RWPE1 (cell line): ENCODE results near the gene LZTR1.

Experiments used
- CTCF ChIA-PET: fragments of 350-600 bp; sonication (Branson Sonifier 250); formaldehyde crosslinking; extraction: SDS; loops from one replicate; lab custom pipeline; 2021; lab: Yijun Ruan, JAX
- POLR2A ChIA-PET: fragments of 400-600 bp; formaldehyde crosslinking; extraction: SDS; loops from one replicate; lab custom pipeline; 2020; ENCODE audit warnings: antibody characterized with exemption; ENCODE audit not compliant: low non-redundant PET; lab: Yijun Ruan, JAX
- DNase-seq: peaks from one replicate; pipeline ENCODE4 v3.0.0; 2012; ENCODE audit warnings: low spot score
- H3K27ac ChIP-seq: fragments of 450-650 bp; 2 replicates; pipeline ENCODE4 v1.5.1; 2017
- TF ChIP-seq, protein P1 (sequence below): fragments of 450-650 bp; conservative IDR thresholded peaks from 2 replicates; pipeline ENCODE4 v1.5.1; 2017; ENCODE audit warnings: low read depth, mild to moderate bottlenecking

LZTR1 gene

DNA sequence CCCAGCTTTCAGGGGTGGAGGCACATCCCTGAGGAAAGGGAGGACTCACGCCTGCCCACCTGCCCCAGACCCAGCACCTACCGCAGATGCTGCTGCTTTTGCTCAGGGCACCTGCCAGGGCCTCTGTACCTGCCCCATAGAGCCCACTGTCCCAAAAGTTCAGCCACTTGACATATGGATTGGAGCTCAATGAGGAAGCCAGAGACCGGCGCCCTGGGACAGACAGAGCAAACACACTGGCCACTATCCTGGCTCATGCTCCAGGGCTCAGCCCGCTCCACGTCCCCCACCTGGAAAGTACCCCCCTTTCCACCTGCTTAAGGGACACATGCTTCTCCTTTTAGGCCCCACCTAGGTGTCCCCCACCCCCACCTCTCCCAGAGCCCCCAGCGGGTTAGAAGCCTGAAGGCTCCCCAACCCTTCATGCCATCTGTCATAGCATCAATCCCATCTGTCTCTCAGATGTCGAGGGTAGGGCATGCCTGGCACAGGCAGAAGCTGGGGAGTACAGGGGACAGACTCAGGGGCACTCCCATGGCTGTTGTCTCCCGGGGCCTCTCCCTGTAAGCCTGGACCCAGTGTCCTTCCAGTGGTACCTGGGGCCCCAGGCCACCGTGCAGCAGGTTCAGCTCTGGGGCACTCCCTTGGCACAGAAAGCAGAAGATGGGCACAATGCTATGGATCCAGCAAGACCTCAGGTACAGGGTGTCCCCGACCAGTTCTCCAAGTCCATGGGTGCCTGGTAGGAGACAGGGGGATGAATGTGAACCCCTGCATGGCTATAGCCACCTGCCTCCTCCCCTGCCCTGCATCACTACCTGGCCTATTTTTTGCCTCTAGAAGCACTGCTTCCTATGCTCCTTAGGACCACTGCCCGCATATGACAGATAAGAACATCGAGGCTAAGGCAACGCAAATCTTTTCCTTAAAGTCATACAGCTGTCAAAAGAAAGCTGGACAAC lies 30.6 kb downstream of the LZTR1 start:
- POLR2A ChIA-PET, result no interaction called here
- CTCF ChIA-PET, result no interaction called here
- TF ChIP-seq, protein P1, sequence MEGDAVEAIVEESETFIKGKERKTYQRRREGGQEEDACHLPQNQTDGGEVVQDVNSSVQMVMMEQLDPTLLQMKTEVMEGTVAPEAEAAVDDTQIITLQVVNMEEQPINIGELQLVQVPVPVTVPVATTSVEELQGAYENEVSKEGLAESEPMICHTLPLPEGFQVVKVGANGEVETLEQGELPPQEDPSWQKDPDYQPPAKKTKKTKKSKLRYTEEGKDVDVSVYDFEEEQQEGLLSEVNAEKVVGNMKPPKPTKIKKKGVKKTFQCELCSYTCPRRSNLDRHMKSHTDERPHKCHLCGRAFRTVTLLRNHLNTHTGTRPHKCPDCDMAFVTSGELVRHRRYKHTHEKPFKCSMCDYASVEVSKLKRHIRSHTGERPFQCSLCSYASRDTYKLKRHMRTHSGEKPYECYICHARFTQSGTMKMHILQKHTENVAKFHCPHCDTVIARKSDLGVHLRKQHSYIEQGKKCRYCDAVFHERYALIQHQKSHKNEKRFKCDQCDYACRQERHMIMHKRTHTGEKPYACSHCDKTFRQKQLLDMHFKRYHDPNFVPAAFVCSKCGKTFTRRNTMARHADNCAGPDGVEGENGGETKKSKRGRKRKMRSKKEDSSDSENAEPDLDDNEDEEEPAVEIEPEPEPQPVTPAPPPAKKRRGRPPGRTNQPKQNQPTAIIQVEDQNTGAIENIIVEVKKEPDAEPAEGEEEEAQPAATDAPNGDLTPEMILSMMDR, result no peak
- H3K27ac ChIP-seq, result peak overlapping the region; percentile 92
- DNase-seq, result no peak

DNA sequence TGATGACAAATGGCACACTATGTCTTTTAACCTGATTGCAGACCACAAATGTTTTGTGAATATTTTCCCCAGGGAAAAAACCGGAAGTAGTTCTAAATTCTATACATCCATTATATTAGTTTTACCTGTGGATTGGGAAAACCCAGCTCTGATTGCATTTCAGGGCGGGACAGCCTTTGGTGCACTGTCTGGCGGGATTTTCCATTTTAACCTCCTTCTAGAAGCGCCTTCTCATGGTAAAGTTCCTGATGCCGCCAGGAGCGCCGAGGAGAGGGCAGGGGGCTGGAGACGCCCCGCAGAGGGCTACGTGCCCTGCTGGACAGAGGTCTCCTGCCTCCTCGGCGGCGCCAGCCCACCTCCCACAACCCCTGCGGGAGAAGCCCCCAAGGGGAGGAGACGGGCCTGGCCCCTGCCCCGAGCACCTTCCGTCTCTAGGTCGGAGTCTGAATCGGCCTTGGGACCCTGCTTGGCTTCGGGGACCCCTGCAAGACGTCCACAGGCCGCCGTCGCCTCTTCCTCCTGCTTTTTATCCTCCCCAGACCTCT lies 31.6 kb downstream of the LZTR1 start:
- POLR2A ChIA-PET, result no interaction called here
- DNase-seq, result no peak
- H3K27ac ChIP-seq, result peak overlapping the region; percentile 92
- CTCF ChIA-PET, result interaction anchor here (0.6 kb wide), 1 partner anchor 24 kb away, joined by 4 read pairs; no protein-coding TSS in a partner anchor
- TF ChIP-seq, protein P1, result no peak

DNA sequence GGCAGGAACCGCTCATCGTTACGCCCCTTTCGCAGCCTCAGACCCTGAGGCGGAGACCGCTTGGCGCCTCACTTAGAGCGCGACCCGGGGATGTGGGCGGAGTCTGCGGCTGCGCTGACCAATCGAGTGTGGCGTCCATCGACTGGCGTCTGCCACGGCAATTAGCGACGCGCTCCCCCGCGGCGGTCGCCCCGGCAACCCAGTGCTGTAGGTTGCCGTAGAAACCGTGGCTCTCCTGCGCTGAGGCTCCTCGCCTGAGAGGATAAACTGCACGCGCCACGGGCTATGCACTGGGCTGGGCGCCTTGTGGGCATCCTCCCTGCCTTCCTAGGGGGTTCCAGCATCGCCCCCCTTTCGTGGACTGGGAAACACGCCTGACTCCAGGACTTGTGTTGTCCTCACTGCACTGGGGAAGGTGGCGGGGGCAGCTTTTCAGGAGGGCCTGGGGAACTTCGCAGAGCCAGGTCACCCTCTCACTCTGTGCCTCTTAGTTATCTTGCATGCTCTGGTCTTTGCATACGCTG lies 32.2 kb downstream of the LZTR1 start:
- ChIA-PET POLR2A (interaction anchor here (0.6 kb wide), 1 partner anchor 31 kb away, joined by 9 read pairs; no protein-coding TSS in a partner anchor), CTCF (interaction anchor here (0.6 kb wide), 1 partner anchor 23 kb away, joined by 4 read pairs; no protein-coding TSS in a partner anchor)
- H3K27ac ChIP-seq, result peak overlapping the region; percentile 92
- DNase-seq, result peak; percentile 85
- TF ChIP-seq, protein P1, result no peak

DNA sequence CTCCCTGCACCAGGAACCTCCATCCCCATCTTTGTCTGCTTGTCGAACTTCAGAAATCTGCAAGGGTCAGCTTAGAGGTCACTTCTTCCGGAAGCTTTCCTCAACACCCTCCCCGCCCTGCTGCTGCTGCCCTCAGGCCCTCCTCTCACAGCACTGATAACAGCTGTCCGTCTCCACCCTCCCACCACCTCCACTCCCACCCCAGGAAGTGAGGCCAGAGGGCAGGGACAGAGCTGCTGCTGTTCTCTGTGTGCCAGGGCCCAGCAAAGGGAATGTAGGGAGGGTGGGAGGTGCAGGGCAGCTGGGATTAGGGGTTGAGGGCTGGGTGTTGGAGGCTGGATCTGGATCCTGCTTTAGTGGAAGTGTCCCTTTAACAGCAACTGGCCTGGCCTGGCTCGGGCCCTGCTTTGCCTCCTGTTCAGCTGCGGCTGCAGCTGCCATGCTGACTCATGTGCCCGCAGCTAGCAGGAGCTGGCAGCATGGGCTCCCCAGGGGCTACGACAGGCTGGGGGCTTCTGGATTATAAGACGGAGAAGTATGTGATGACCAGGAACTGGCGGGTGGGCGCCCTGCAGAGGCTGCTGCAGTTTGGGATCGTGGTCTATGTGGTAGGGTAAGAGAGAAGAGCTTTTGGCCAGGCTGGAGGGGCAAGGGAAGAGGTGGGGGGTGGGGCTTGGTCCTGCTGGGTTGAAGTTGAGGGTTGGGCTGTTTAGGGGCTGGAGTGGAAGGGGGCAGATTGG lies 32.8 kb downstream of the LZTR1 start, which contains the start of gene P2RX6:
Gene P2RX6 (plus strand): TSS at position 440 of the 740 bp plus-strand sequence. CDS start 10 bp downstream, at position 450.
- no peak for DNase-seq
- ChIA-PET CTCF (no interaction called here), POLR2A (interaction anchor here (0.6 kb wide), 2 partner anchors 30 to 32 kb away, joined by 3 to 9 read pairs; no protein-coding TSS in a partner anchor)
- peak within 1 kb of the TSS; percentile 92 for H3K27ac ChIP-seq
- TF ChIP-seq, protein P1, result no peak

DNA sequence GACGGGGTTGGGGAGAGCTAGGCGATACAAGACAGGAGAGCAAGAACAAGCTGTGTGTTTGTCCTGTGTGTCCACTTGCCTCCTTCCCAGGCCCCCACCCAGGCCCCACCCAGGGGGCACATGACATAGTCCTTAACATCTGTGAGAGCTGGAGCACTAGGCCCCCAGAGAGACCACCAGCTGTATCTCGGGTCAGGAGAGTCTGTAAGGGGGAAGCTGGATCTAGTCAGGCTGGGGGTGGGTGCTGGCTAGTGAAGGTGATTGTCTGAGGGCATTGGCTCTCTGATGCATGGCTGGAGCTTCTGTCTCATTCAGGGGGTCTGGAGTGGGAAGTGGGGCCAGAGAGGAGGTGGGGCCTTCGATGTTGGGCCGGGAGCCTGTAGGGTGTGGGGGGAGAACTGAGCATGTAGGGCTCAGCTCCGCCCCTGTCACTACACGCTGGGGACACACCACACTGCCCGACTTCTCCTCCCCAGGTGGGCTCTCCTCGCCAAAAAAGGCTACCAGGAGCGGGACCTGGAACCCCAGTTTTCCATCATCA lies 33.4 kb downstream of the LZTR1 start:
- DNase-seq, result no peak
- TF ChIP-seq, protein P1, result no peak
- H3K27ac ChIP-seq, result peak overlapping the region; percentile 92
- ChIA-PET POLR2A (interaction anchor here (0.6 kb wide), 1 partner anchor 31 kb away, joined by 3 read pairs; no protein-coding TSS in a partner anchor), CTCF (no interaction called here)
